ENCODE measurements around the gene ZNF76. TPM values are rescaled to one million over a fixed set of nuclear protein-coding genes. Genes with fewer than 3 reads are reported as not detected.

The ZNF76 gene
- 23.4 and 27.4 TPM in 2 replicates for total RNA-seq

GRCh38 chr6:35259194-35259947 is at the start of gene ZNF76:
ZNF76 (plus strand) TSS chr6:35259735; CDS start chr6:35281152, 21,417 bp downstream.

GRCh38 chr6:35213824-35214756 is 45.4 kb upstream of the ZNF76 start, which contains the start of gene SCUBE3:
SCUBE3 (plus strand) TSS chr6:35213956; CDS start chr6:35214419, 463 bp downstream.

GRCh38 chr6:35297601-35298481 is 38.3 kb downstream of the ZNF76 start, which contains the start of gene DEF6:
DEF6 (plus strand) TSS chr6:35297818; CDS start chr6:35297857, 39 bp downstream.

GRCh38 chr6:35342258-35343091 is 82.9 kb downstream of the ZNF76 start, which contains the start of gene PPARD:
PPARD (plus strand) TSS chr6:35342558; CDS start chr6:35411088, 68,530 bp downstream.

Other genes starting within 250 kb of the ZNF76 start
- 0.49 and 1.1 TPM in 2 replicates for gene TCP11, start 118.4 kb upstream of the ZNF76 start, total RNA-seq
- 3.0 and 9.4 TPM in 2 replicates for gene SCUBE3, start 45.8 kb upstream of the ZNF76 start, total RNA-seq
- gene DEF6, start 38.1 kb downstream of the ZNF76 start, total RNA-seq, result 0.12 and 0.81 TPM in 2 replicates
- gene PPARD, start 82.8 kb downstream of the ZNF76 start, total RNA-seq, result 11.2 and 14.0 TPM in 2 replicates
- 7.5 and 9.6 TPM in 2 replicates for gene FANCE, start 192.6 kb downstream of the ZNF76 start, total RNA-seq
- 850 and 964 TPM in 2 replicates for gene RPL10A, start 208.7 kb downstream of the ZNF76 start, total RNA-seq
- gene TEAD3, start 237.3 kb downstream of the ZNF76 start, total RNA-seq, result 16.0 and 18.3 TPM in 2 replicates

Data from hair follicle dermal papilla cell (primary cell).